HCT116 (cell line): Measurements from ENCODE around the gene MAPK1. TPM values are rescaled to one million over a fixed set of nuclear protein-coding genes. Genes with fewer than 3 reads are reported as not detected.

Experiments used
- ATAC-seq: fragments of 200-7000 bp; cut with Tn5 transposase; 2 replicates; pipeline ENCODE4 v1.9.1; 2020; ENCODE audit warnings: mild to moderate bottlenecking, moderate library complexity
- BruUV-seq: library from RNA; stranded (reverse); fragments of 400-500 nt; replicated peaks from 2 replicates; lab custom pipeline; 2021; lab: Mats Ljungman, UMichigan
- CTCF ChIA-PET: fragments of 300-600 bp; sonication (Branson Sonifier 250); formaldehyde crosslinking; loops from one replicate; lab custom pipeline; 2021; ENCODE audit warnings: antibody characterized with exemption; lab: Charles Lee
- POLR2A ChIA-PET: fragments of 300-600, 350-600 bp; sonication (Branson Sonifier 250); formaldehyde crosslinking; loops from one replicate; lab custom pipeline; 2021; ENCODE audit warnings: antibody characterized with exemption; lab: Charles Lee
- RAD21 ChIA-PET, 2 experiments: fragments of 300-600 bp; sonication (Branson Sonifier 250); formaldehyde crosslinking; loops; one replicate each; lab custom pipeline; 2023; ENCODE audit warnings: low total read pairs in 2 of 2; ENCODE audit not compliant: uncharacterized antibody in 2 of 2, unreplicated experiment in 2 of 2, low non-redundant PET in 1 of 2; lab: Charles Lee
- DNase-seq: peaks from one replicate; pipeline ENCODE4 v3.0.0-alpha.2; 2010; ENCODE audit warnings: low read depth, low spot score
- H2AFZ ChIP-seq: fragments of 200-600 bp; shearing (Covaris generic), sonication (generic); 2 replicates; pipeline ENCODE4 v1.6.1; 2017; ENCODE audit warnings: low read depth, mixed run types, mixed read lengths, antibody characterized with exemption, low read length; ENCODE audit not compliant: poor library complexity, severe bottlenecking
- H3K27ac ChIP-seq: 2 replicates; pipeline ENCODE4 v1.5.1; 2012; ENCODE audit warnings: low read depth, low read length
- H3K27me3 ChIP-seq: fragments of 200-600 bp; sonication (generic); 2 replicates; pipeline ENCODE4 v1.6.1; 2016; ENCODE audit warnings: mixed run types, low read length, mixed read lengths; ENCODE audit not compliant: insufficient read depth
- H3K36me3 ChIP-seq, 2 experiments: fragments of 200-500 bp in 1 of 2; fragments of 200-600 bp in 1 of 2; sonication (Bioruptor generic) in 1 of 2; sonication (generic) in 1 of 2; 2 replicates each; pipeline versions ENCODE4 v1.5.1 to v1.6.1; 2014 to 2016; ENCODE audit warnings: low read length in 2 of 2, inconsistent platforms in 1 of 2, mixed read lengths in 1 of 2, mixed run types in 1 of 2; ENCODE audit not compliant: insufficient read depth in 2 of 2, control insufficient read depth in 1 of 2
- H3K4me1 ChIP-seq, 2 experiments: fragments of 200-600 bp in 1 of 2; sonication (generic) in 1 of 2; 2 replicates each; pipeline versions ENCODE4 v1.5.1 to v1.6.1; 2012 to 2017; ENCODE audit warnings: low read length in 2 of 2, inconsistent platforms in 1 of 2, mild to moderate bottlenecking in 1 of 2, mixed read lengths in 1 of 2, mixed run types in 1 of 2, moderate library complexity in 1 of 2; ENCODE audit not compliant: insufficient read depth in 2 of 2, control insufficient read depth in 1 of 2
- H3K4me2 ChIP-seq: fragments of 200-600 bp; sonication (generic); 2 replicates; pipeline ENCODE4 v1.6.1; 2017; ENCODE audit warnings: mixed run types, low read length, mixed read lengths
- H3K4me3 ChIP-seq, 2 experiments: fragments of 200-600 bp in 1 of 2; sonication (generic) in 1 of 2; replicated peaks in 1 of 2; 2 replicates each; pipeline ENCODE4 v1.5.1; 2011 to 2016; ENCODE audit warnings: low read length in 2 of 2, control low read depth in 1 of 2, low read depth in 1 of 2, mild to moderate bottlenecking in 1 of 2, mixed read lengths in 1 of 2, mixed run types in 1 of 2
- H3K79me2 ChIP-seq: fragments of 200-600 bp; sonication (generic); 2 replicates; pipeline ENCODE4 v1.6.1; 2017; ENCODE audit warnings: mild to moderate bottlenecking, mixed run types, low read length, moderate library complexity, mixed read lengths; ENCODE audit not compliant: insufficient read depth
- H3K9ac ChIP-seq: fragments of 200-600 bp; sonication (generic); 2 replicates; pipeline ENCODE4 v1.6.1; 2016; ENCODE audit warnings: low read length, mixed read lengths
- H3K9me2 ChIP-seq: fragments of 200-600 bp; sonication (generic), shearing (Covaris generic); 2 replicates; pipeline ENCODE4 v1.6.1; 2017; ENCODE audit warnings: mixed run types, mild to moderate bottlenecking, moderate library complexity; ENCODE audit not compliant: insufficient read depth
- H3K9me3 ChIP-seq, 2 experiments: fragments of 200-500 bp in 1 of 2; fragments of 200-600 bp in 1 of 2; sonication (Bioruptor generic) in 1 of 2; sonication (generic) in 1 of 2; 2 replicates each; pipeline ENCODE4 v1.6.1; 2014 to 2017; ENCODE audit warnings: low read length in 2 of 2, mixed read lengths in 2 of 2, inconsistent platforms in 1 of 2, low read depth in 1 of 2, mild to moderate bottlenecking in 1 of 2, mixed run types in 1 of 2, moderate library complexity in 1 of 2; ENCODE audit not compliant: control insufficient read depth in 1 of 2, insufficient read depth in 1 of 2
- H4K20me1 ChIP-seq: fragments of 200-600 bp; sonication (generic), shearing (Covaris generic); 2 replicates; pipeline ENCODE4 v1.6.1; 2017; ENCODE audit warnings: mixed run types, mild to moderate bottlenecking, moderate library complexity; ENCODE audit not compliant: insufficient read depth
- CBX3 ChIP-seq: IDR thresholded peaks from 2 replicates; pipeline ENCODE4 v1.6.1; 2012; ENCODE audit warnings: low read depth
- EGR1 ChIP-seq: IDR thresholded peaks from 2 replicates; pipeline ENCODE4 v1.6.1; 2012; ENCODE audit warnings: low read depth
- ELF1 ChIP-seq: IDR thresholded peaks from 2 replicates; pipeline ENCODE4 v1.6.1; 2012; ENCODE audit warnings: low read depth, borderline replicate concordance
- EZH2 ChIP-seq: fragments of 200-600 bp; sonication (generic); IDR thresholded peaks from 2 replicates; pipeline ENCODE4 v1.6.1; 2017; ENCODE audit warnings: antibody characterized with exemption, mixed run types
- FOSL1 ChIP-seq: IDR thresholded peaks from 2 replicates; pipeline ENCODE4 v1.6.1; 2012; ENCODE audit warnings: low read depth
- JUND ChIP-seq: IDR thresholded peaks from 2 replicates; pipeline ENCODE4 v1.6.1; 2012
- POLR2A ChIP-seq: IDR thresholded peaks from 2 replicates; pipeline ENCODE4 v1.7.0; 2011; ENCODE audit warnings: borderline replicate concordance; ENCODE audit not compliant: insufficient read depth, insufficient read length; ENCODE audit errors: extremely low read depth
- POLR2AphosphoS5 ChIP-seq: IDR thresholded peaks from 2 replicates; pipeline ENCODE4 v1.6.1; 2011; ENCODE audit warnings: mild to moderate bottlenecking, low read depth, low read length, moderate library complexity
- SP1 ChIP-seq: IDR thresholded peaks from 2 replicates; pipeline ENCODE4 v1.6.1; 2012; ENCODE audit warnings: low read depth
- SRF ChIP-seq: IDR thresholded peaks from 2 replicates; pipeline ENCODE4 v1.6.1; 2012; ENCODE audit warnings: low read depth
- TCF7L2 ChIP-seq: IDR thresholded peaks from 2 replicates; pipeline ENCODE4 v1.7.0; 2011; ENCODE audit warnings: borderline replicate concordance, inconsistent platforms; ENCODE audit not compliant: insufficient read depth, insufficient read length; ENCODE audit errors: extremely low read depth
- YY1 ChIP-seq: IDR thresholded peaks from 2 replicates; pipeline ENCODE4 v1.6.1; 2011; ENCODE audit warnings: low read length, low read depth, moderate library complexity, mild to moderate bottlenecking; ENCODE audit not compliant: insufficient replicate concordance; ENCODE audit errors: extremely low read depth
- ZFX ChIP-seq: fragments of 450-650 bp; IDR thresholded peaks from 2 replicates; pipeline ENCODE4 v1.6.1; 2017
- ZNF274 ChIP-seq: fragments of 200-500 bp; sonication (Bioruptor generic); IDR thresholded peaks from 2 replicates; pipeline ENCODE4 v1.6.1; 2014; ENCODE audit warnings: mild to moderate bottlenecking, low read depth, low read length, inconsistent platforms
- intact Hi-C: fragments of 100-400 bp; cut with micrococcal nuclease; formaldehyde crosslinking; loops from 2 replicates; pipeline ENCODE4 v1.10.0; 2022
- total RNA-seq: library from RNA; stranded (reverse); gene quantifications from one replicate; pipeline ENCODE4 v1.2.1, GENCODE V29; 2021; ENCODE audit not compliant: unreplicated experiment
- TF ChIP-seq, protein P1 (sequence below): IDR thresholded peaks from 2 replicates; pipeline ENCODE4 v1.6.1; 2012
- TF ChIP-seq, protein P2 (sequence below), 3 experiments: fragments of 200-600 bp in 1 of 3; sonication (generic) in 1 of 3; IDR thresholded peaks in 2 of 3; conservative IDR thresholded peaks in 1 of 3; 2 replicates each; pipeline ENCODE4 v1.5.1; 2012 to 2017; ENCODE audit warnings: low read depth in 2 of 3, low read length in 2 of 3, antibody characterized with exemption in 1 of 3, borderline replicate concordance in 1 of 3, control low read depth in 1 of 3, mild to moderate bottlenecking in 1 of 3, mixed read lengths in 1 of 3, mixed run types in 1 of 3, moderate library complexity in 1 of 3; ENCODE audit not compliant: insufficient read depth in 1 of 3
- TF ChIP-seq, protein P3 (sequence below): IDR thresholded peaks from 2 replicates; pipeline ENCODE4 v1.6.1; 2011; ENCODE audit warnings: mild to moderate bottlenecking, low read length, moderate library complexity; ENCODE audit not compliant: insufficient replicate concordance; ENCODE audit errors: extremely low read depth
- TF ChIP-seq, protein P4 (sequence below): IDR thresholded peaks from 2 replicates; pipeline ENCODE4 v1.6.1; 2012

The MAPK1 gene
- total RNA-seq, 1 experiment from 2014 or later: 137 TPM

DNA sequence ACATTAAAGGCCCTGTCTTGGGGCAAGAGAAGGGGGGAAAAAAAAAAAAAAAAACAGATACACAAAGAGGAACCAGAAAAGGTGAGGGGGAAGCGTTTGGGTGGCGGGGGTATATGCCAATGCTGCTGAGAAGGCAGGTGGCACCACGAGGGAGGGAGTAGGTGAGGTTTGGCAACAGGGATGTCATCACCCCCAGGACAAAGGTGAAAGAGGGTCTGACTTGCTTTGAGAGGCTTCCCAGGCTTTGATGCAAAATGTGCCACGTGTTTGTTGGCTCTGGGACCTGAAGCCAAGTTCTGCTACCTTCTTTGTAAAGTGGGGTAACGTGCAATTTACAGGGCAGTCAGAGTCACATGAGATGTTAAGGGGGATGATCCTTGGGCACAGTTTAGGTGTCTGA, 135.9 kb downstream of the MAPK1 start:
- DNase-seq (no peak), ATAC-seq (no peak)
- intact Hi-C loops: no loop called here
- CTCF ChIA-PET: no interaction called here
- TF ChIP-seq TCF7L2 (no peak), POLR2A (no peak), JUND (no peak), YY1 (no peak), SRF (no peak), POLR2AphosphoS5 (no peak), ZFX (no peak), CBX3 (no peak), ELF1 (no peak), SP1 (no peak), EZH2 (no peak), ZNF274 (no peak), FOSL1 (no peak), EGR1 (no peak)
- TF ChIP-seq, protein P1, sequence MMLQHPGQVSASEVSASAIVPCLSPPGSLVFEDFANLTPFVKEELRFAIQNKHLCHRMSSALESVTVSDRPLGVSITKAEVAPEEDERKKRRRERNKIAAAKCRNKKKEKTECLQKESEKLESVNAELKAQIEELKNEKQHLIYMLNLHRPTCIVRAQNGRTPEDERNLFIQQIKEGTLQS: no peak
- TF ChIP-seq, protein P2, sequence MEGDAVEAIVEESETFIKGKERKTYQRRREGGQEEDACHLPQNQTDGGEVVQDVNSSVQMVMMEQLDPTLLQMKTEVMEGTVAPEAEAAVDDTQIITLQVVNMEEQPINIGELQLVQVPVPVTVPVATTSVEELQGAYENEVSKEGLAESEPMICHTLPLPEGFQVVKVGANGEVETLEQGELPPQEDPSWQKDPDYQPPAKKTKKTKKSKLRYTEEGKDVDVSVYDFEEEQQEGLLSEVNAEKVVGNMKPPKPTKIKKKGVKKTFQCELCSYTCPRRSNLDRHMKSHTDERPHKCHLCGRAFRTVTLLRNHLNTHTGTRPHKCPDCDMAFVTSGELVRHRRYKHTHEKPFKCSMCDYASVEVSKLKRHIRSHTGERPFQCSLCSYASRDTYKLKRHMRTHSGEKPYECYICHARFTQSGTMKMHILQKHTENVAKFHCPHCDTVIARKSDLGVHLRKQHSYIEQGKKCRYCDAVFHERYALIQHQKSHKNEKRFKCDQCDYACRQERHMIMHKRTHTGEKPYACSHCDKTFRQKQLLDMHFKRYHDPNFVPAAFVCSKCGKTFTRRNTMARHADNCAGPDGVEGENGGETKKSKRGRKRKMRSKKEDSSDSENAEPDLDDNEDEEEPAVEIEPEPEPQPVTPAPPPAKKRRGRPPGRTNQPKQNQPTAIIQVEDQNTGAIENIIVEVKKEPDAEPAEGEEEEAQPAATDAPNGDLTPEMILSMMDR (IDR thresholded peaks at IDR 0.05 in 2 of 3, conservative IDR thresholded peaks at IDR 0.05 in 1 of 3; ENCODE audit: borderline replicate concordance in 1 of 3, insufficient read depth in 1 of 3, low read depth in 2 of 3, low read length in 2 of 3): no peak
- TF ChIP-seq, protein P3, sequence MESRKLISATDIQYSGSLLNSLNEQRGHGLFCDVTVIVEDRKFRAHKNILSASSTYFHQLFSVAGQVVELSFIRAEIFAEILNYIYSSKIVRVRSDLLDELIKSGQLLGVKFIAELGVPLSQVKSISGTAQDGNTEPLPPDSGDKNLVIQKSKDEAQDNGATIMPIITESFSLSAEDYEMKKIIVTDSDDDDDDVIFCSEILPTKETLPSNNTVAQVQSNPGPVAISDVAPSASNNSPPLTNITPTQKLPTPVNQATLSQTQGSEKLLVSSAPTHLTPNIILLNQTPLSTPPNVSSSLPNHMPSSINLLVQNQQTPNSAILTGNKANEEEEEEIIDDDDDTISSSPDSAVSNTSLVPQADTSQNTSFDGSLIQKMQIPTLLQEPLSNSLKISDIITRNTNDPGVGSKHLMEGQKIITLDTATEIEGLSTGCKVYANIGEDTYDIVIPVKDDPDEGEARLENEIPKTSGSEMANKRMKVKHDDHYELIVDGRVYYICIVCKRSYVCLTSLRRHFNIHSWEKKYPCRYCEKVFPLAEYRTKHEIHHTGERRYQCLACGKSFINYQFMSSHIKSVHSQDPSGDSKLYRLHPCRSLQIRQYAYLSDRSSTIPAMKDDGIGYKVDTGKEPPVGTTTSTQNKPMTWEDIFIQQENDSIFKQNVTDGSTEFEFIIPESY: no peak
- TF ChIP-seq, protein P4, sequence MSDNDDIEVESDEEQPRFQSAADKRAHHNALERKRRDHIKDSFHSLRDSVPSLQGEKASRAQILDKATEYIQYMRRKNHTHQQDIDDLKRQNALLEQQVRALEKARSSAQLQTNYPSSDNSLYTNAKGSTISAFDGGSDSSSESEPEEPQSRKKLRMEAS: no peak
- no peaks in the 10 kb centered on the region for H3K9me3 ChIP-seq
- no peak overlapping the region for H2AFZ ChIP-seq
- no peak overlapping the region for H3K4me3 ChIP-seq
- no peaks in the 10 kb centered on the region for H3K79me2 ChIP-seq
- H3K4me2 ChIP-seq: no peak overlapping the region
- POLR2A ChIA-PET: no interaction called here
- BruUV-seq: no TSS peak
- no peaks in the 10 kb centered on the region for H3K36me3 ChIP-seq
- no peaks in the 10 kb centered on the region for H3K27me3 ChIP-seq
- no peaks in the 10 kb centered on the region for H3K9me2 ChIP-seq
- RAD21 ChIA-PET: no interaction called here
- H4K20me1 ChIP-seq: no peaks in the 10 kb centered on the region
- no peak overlapping the region for H3K27ac ChIP-seq
- H3K4me1 ChIP-seq: peaks cover 8 to 21% of the 10 kb centered on the region in 2 experiments
- no peak overlapping the region for H3K9ac ChIP-seq
